NCI-H2029 treated with DMSO at 0.1 percent for 48 hours (cell line): ENCODE measurements around the gene VPS13C.

ENCODE experiments used
- DNase-seq: peaks from one replicate; lab custom pipeline; 2025; lab: John Stamatoyannopoulos, UW

VPS13C gene

DNA sequence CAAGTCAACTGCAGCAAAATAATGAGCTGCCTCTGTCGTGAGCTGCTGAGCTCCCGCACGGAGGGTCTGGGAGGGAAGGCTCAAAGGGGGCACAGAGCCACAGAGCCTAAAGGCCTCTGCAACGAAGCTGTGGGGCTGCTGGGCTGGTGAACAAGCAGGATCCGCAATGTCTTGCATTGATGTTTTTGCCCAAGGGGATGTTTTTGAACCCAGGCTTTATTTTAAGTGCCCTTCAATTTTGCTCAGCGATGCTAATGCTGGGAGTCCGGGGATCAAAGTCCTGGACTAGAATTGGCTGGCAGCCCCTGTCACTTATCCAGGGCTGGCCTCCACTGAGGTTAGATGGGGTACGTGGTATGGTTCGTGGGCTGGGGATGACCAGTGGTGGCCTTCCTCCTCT is 240.0 kb downstream of the VPS13C start:
- no peak for DNase-seq

- no peak for DNase-seq
Measured at GRCh38 chr15:61819386-61819785, 240.9 kb downstream of the VPS13C start.

DNA sequence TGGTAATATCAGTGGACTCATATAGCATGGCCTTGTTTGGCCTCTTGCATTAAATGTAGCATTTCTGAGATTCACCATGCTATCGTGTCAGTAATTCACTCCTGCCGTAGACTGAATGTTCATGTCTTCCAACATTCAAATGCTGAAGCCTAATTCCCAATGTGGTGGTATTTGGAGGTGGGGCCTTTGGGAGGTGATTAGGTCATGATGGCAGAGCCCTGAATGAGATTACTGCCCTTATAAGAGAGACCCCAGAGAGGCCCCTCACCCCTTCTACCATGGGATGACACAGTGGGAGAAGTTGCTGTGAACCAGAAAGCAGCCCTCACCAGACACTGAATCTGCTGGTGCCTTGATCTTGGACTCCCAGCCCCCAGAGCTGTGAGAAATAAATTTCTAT is 241.4 kb downstream of the VPS13C start:
- no peak for DNase-seq

DNA sequence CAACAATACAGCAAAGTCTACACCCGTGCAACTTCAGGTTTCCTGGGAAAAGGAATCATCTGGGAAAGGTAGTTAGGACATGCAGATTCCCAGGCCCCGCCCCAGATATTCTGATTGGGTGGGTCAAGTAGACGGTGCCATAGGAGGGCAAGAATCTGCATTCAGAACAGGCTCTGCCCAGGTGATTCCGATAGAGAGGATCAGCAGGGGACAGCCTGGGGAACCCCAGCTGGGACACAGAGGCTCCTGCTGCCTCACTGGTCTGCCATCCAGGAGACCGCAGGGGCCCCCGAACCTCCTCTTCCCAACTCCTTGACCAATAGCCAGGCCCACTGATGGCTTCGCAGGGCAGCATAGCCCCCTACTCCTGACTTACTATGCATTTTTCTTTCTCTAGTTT is 243.4 kb downstream of the VPS13C start:
- no peak for DNase-seq

- DNase-seq, result no peak
Measured at GRCh38 chr15:61815356-61816083, 244.7 kb downstream of the VPS13C start.

DNA sequence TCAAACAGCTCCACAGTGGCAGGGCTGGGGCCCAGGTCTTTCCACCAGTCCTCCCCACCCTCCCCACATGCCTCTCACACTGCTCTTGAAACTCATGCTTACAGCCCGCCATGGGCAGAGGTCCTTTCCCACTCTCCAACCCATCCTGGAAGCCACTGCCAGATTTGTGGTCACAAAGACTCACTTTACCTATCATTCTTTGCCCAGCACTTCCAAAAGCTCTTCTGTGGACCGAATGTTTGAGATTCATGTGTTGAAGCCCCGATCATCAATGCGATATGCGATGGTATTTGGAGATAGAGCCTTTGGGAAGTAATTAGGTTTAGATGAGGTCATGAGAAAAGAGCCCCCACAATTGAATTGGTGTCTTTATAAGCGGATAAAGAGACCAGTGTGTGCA is 247.8 kb downstream of the VPS13C start:
- DNase-seq, result no peak

- DNase-seq, result no peak
Measured at GRCh38 chr15:61811952-61812351, 248.3 kb downstream of the VPS13C start.

- no peak for DNase-seq
Measured at GRCh38 chr15:61809216-61809615, 251.0 kb downstream of the VPS13C start.

DNA sequence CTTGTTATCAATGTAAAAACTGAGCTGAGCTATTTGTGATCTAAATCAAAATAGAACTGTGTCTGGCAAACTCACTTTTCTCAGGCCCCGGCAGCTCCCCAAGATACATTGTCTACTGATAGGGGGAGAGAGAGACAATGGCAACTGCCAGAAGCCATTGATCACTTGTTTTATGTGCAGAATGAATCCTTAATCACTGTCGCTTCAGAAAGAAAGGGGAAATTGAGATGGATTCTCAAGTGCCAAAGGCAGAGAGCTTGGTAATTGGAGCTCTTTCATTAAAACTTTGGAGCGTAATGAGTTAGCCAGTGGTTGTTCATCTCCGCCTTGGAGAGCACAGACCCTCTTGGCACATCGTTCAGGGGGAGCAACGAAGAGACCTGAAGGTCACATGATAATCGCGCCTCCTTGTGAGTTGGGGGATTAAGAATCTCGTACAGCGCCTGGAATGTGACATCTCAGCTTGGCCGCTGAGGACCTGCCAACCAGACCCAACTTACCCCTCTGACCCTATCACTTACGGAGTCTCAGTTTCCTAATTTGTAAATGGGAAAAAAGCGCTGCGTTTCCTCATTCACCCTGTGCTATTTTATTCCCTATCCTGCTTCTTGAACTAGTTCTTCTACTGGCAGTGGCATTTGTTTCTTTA is 252.8 kb downstream of the VPS13C start:
- DNase-seq, result no peak
